HL-60 (cell line): Measurements from ENCODE around the gene LPO.

Source experiments
- GABPA ChIP-seq: IDR thresholded peaks from 2 replicates; pipeline ENCODE4 v1.6.1; 2012; ENCODE audit warnings: low read depth
- POLR2AphosphoS5 ChIP-seq: IDR thresholded peaks from 2 replicates; pipeline ENCODE4 v1.6.1; 2012; ENCODE audit warnings: low read depth
- REST ChIP-seq: IDR thresholded peaks from 2 replicates; pipeline ENCODE4 v1.6.1; 2012; ENCODE audit warnings: low read depth; ENCODE audit not compliant: insufficient replicate concordance
- TF ChIP-seq, protein P1 (sequence below): IDR thresholded peaks from one replicate; pipeline ENCODE4 v1.5.1; 2011; ENCODE audit warnings: low read length, control low read depth, inconsistent platforms; ENCODE audit not compliant: insufficient read depth

GRCh38 chr17:58231641-58232040, 6.7 kb upstream of the LPO start:
- TF ChIP-seq POLR2AphosphoS5 (no peak), GABPA (no peak), REST (no peak)
- TF ChIP-seq, protein P1, sequence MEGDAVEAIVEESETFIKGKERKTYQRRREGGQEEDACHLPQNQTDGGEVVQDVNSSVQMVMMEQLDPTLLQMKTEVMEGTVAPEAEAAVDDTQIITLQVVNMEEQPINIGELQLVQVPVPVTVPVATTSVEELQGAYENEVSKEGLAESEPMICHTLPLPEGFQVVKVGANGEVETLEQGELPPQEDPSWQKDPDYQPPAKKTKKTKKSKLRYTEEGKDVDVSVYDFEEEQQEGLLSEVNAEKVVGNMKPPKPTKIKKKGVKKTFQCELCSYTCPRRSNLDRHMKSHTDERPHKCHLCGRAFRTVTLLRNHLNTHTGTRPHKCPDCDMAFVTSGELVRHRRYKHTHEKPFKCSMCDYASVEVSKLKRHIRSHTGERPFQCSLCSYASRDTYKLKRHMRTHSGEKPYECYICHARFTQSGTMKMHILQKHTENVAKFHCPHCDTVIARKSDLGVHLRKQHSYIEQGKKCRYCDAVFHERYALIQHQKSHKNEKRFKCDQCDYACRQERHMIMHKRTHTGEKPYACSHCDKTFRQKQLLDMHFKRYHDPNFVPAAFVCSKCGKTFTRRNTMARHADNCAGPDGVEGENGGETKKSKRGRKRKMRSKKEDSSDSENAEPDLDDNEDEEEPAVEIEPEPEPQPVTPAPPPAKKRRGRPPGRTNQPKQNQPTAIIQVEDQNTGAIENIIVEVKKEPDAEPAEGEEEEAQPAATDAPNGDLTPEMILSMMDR: no peak
